ENCODE data around the gene NRGN.

Gene NRGN

DNA sequence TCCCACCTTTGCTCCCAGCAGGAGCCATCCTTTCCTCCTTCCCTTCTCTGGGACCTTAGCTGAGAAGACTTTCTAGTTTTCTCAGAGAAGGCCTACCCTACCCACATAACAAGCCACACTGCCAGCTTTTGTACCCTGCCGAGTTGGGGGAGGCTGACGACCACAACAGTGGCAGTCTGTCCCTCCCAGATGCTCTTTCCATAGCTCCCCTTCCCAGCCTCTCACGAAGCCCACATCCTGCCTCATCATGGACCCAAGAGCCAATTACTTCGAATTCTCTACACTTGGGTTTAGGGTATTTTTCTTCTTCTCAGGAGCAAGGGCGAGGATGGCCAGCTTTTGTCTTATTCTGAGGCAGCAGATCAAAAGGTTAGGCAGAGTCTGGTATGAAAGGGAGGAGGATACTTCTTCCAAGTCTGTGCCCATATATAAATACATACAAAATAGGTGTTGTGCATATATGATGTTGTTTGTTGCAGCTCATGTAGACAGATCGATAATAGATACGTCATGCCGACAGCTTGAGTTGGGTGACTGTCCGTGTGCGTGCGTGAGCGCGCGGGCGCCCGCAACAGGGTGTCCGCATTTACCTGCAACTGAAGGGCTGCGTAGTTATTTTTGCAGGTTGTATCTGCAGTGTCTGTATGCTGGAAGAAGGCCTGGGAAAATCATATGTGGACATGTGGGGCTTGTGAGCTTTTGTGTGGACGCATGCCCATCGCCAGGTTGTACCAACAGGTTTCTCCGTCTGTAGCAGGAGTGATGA is 846 bp upstream of the NRGN start:
- peak overlapping the region; percentile 61 for H3K4me3 ChIP-seq (ENCODE audit: low read depth, low read length)

DNA sequence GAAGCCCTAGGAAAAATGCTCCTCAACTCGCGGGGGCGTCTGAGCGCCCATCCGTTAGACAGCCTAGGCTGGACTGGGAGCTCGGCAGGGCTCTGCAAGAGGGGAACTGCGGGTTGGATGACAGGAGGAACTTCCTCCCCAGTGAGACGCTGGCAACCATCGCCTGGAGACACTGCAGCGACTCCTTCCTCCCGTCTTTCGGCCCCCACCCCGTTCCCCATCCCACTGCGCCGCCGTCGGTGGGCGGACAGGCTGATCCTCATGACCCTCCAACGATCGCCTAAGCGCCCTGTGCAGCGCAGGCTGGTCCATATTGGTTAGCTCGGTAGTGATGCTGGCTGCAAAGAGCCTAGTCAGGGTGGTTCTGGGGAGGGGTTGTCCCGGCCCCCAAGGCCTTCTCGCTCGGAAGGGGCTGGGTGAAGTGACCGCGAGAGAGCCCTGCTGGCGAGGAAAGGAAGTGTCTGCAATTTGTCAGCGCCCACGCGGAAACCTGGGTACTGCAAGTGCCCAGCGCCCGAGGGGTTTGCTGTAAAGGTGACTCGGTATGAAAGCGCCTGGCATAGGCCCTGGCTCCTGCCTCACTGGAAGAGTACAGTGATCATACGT is 638 bp downstream of the NRGN start:
- peak overlapping the region; percentile 61 for H3K4me3 ChIP-seq (ENCODE audit: low read depth, low read length)

DNA sequence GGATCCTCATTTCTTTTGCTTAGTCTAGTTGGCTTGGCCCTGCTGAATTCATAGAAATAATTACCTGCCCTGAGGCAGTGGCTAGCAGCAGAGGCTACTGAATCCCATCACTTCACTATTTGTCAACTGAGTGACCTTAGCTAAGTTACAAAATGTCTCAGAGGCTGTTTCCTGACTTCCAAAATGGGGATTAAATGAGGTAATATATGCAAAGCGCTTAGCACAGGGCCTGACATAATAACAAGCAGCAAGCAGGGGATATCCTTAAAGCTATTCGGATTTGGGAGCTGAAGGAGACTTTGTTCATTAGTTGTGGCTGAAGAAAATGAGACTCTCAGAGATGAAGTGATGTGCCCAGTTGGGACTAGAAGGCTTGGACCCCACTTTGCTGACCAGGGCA is 2.8 kb downstream of the NRGN start:
- no peak overlapping the region for H3K4me3 ChIP-seq (ENCODE audit: low read depth, low read length)

DNA sequence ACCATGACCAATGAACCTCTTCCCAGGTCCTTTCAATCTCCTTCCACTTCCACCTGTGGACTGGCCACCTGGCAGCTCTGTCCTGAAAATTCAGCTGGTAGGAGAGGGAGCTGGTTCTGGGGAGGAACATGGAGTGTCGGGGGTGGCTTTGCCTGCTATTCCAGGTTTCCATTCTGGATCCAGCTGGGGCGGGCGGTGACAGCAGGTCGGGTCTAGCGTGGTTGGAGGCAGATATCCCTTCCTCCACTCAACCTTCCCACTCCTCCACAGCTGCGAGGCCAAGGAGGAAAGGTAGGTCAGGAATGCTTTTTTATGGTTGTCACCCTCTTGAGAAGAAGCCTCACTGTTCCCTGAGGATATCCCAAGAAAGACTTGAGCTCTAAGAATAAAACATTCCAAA is 3.3 kb downstream of the NRGN start:
- H3K4me3 ChIP-seq (ENCODE audit: low read depth, low read length) = no peak overlapping the region

DNA sequence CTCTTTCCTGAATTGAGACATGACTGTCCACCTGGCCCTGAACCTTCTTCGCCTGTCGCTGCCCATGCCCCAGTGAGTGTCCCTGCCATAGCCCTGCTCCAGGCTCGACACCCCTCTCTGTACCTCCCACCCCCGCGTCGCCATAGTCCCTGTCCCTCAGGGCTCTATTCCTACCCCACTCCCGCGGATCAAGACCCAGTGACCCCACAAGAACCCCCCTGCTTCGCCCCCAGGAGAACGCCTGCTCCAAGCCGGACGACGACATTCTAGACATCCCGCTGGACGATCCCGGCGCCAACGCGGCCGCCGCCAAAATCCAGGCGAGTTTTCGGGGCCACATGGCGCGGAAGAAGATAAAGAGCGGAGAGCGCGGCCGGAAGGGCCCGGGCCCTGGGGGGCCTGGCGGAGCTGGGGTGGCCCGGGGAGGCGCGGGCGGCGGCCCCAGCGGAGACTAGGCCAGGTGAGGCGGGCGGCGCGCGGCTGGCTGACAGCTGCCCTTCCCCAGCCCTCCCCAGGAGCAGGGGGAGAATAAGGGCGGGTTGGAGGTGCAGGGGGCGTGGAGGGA is 5.6 kb downstream of the NRGN start:
- peak overlapping the region; percentile 87 for H3K4me3 ChIP-seq (ENCODE audit: low read depth, low read length)

DNA sequence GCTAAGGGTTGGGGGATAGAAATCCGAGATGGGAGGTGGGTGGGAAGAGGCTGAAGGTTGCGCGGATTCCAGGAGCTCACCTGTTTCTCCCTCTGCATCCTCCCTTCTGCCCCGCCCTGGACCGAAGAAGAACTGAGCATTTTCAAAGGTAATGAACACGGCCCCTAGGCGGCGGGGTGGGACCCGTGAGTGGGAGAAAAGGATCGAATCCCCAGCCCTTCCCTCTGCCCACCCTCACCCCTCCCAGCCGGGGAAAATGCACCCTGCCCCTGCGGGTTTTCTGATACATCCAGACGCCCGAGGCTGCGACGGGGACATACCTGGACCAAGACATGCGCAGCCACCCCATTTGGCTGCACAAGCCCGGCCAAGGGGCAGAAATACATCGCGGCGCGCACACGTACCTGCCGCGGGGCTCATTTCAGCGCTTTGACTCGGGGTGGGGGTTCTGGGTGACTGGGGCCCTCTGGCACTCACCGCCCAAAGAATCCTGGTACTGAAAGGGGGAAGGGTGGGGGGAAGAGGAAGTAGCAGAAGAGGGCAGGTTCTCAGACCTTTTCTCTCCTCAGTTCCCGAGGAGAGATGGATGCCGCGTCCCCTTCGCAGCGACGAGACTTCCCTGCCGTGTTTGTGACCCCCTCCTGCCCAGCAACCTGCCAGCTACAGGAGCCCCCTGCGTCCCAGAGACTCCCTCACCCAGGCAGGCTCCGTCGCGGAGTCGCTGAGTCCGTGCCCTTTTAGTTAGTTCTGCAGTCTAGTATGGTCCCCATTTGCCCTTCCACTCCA is 6.3 kb downstream of the NRGN start:
- peak overlapping the region; percentile 87 for H3K4me3 ChIP-seq (ENCODE audit: low read depth, low read length)

DNA sequence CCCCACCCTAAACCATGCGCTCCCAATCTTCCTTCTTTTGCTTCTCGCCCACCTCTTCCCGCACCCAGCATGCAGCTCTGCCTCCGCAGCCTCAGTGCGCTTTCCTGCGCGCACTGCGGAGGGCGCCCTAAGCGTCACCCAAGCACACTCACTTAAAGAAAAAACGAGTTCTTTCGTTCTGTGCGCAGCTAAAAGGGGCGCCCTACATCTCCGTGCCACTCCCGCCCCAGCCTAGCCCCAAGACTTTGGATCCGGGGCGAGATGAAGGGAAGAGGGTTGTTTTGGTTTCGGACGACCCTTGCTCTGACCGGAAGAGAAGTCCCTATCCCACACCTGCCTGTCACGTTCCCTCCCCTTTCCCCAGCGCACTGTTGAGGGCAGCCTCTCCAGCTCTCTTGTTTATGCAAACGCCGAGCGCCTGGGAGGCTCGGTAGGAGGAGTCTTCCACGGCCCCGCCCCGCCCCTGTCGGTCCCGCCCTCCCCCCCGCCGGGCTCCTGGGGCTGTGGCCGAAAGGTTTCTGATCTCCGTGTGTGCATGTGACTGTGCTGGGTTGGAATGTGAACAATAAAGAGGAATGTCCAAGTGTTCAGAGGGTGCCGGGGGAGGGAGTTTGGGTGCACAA is 7.0 kb downstream of the NRGN start:
- H3K4me3 ChIP-seq (ENCODE audit: low read depth, low read length) = peak overlapping the region; percentile 87

DNA sequence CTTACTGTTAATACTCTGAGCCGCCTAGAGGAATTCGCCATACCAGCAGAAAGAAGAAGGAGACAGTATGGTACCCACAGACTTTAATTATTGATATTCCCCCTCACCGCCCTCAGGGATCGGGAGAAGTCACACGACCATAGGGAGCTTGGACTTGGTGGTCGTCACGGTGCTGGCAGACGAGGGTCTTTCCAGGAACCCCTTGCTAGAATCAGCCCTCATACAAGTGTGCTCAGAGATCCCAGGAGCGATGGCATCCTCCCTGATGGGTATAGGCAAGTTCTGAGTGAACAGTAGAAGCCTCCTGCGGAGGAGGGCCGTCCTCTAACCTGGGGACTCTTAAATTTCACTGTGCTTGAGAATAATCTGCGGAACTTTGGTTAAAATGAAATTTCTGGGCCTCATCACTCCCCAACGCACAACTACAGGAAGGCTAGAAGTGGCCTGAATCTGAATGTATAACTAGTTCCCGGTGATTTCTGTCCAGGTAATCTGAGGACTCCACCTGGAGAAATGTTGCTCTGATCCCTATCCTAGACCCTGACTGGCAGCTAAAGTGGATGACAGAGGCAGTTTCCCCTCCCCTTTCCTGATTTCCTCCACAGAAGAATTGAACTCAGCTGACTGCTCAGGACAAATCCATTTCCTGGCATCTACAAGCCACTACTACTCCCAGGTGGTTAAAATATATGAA is 7.8 kb downstream of the NRGN start:
- H3K4me3 ChIP-seq (ENCODE audit: low read depth, low read length) = peak overlapping the region; percentile 9

DNA sequence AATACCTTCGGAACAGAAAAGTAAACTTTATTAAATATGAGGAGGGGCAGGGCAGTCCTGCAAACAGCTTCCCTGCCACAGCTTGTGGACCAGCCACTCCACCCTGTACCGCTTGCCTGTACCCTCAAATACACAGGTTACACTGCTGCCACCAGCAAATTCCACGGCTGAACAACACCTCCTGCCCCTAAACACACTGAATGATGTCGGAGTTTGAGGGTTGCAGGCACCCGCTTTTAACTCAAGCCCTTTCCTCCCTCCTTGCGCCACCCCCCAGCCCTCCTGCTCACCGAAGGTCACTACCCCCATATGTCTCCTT is 8.3 kb downstream of the NRGN start:
- H3K4me3 ChIP-seq (ENCODE audit: low read depth, low read length) = no peak overlapping the region

DNA sequence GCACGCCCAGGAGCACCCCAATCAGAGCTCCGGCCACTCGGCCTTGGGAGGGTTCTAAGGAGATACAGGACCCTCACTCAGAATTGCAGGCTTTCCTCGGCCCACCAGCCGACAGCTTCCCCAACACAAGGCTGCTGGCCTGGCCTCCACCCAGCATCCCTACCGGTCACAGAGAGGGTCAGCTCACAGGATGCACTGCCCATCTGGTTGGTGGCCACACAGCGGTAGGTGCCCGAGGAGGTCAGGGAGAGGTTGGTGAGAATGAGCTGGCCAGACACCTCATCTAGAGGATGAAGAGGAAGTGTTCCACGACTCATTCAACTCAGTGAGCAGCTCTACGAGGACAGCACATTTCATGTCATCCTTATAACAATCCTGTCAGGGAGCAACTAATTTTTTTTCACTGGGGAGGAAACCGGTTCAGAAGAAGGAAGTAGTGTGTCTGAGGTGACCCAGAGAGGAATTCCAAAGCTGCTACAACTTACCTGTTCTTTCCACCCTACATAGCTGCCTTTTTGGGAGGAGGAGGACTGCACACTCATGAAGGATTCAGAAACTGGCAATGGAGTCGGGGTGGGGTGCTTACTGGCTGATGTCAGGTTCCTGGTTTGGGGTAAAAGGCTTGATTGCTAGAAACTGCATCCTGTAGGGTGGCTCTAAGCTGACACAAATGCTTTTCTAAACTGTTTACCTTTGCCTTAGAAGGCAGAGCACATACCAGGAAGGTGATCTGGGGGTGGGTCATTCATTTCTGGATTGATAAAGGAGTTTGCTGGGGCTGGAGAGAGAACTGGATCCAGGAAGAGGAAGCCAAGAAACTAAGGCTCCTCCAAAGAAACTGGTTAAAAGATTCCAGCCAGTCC is 9.0 kb downstream of the NRGN start:
- no peak overlapping the region for H3K4me3 ChIP-seq (ENCODE audit: low read depth, low read length)

DNA sequence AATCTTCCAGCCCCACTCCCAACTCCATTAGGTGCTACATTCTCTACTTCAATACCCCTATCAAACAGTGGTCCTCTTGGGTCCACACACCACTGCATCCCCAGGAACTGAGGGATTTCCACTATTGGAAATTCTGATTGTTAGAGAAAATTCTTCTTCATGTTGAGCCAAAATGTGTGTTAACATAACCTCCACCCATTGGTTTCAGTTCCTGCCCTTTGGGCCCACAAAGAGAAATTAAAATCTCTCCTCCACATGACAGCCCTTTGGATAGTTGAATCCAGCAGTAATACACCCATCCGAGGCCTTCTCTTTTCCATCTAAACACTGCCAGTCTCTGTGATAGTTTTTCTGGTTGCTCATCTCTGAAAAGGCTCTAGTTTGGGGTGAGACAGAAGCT is 10.2 kb downstream of the NRGN start:
- H3K4me3 ChIP-seq (ENCODE audit: low read depth, low read length) = no peak overlapping the region

DNA sequence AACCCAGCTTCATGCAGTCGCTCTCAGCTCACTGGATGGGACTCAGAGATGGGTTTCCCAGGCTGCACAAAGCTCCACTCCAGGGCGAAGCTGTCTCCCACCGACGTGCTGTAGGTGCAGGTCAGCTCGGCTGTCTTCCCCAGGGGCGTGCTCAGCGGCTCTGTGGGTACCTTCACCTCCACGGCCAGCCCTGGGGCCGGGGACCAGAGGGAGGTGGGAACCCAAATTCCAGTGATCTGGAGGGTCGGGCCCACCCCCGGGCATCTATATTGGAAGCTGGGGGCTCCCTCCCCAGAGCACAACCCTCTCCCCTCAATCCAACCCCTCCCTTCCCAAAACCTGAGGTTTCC is 11.6 kb downstream of the NRGN start:
- H3K4me3 ChIP-seq (ENCODE audit: low read depth, low read length) = peak overlapping the region; percentile 29

DNA sequence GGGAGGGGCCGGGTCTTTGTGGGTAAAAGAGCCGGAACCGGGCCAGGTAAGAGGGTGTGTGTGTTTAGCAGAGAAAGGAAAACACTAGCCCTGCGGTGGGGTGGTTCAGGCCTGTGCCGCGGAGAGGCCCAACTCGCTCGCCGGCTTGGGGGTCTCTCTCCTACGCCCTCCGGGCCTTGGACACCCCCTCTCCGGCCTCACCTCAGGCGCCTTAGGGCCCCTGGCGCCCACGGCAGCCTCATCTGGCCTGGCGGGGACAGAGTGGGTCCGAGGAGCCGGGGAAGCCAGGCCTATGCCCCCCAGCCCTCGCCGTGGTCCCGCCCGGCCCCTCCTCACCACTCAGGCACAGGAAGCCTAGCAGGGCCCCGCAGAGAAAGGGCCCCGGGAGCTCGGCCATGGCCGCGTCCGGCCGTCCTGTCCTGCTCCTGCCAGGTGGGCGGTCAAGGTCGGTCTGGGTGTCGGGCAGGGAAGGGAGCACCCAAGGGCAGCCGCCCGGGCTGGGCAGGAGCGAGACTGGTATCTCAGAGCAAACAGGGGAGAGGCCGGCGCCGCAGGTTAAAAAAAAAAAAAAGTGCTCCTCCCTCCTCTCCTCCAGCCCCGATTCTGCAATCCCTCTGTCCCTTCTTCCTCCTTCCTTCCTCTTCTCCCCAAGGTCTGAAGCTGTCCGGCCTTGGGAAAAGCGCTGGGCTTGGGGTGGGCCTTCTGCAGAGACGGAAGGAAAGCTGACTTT is 12.2 kb downstream of the NRGN start, which contains the start of gene VSIG2:
Gene VSIG2 (minus strand): TSS at position 515 of the 730 bp plus-strand sequence. CDS start 118 bp downstream, at position 397.
- H3K4me3 ChIP-seq (ENCODE audit: low read depth, low read length) = peak within 1 kb of the TSS; percentile 29

DNA sequence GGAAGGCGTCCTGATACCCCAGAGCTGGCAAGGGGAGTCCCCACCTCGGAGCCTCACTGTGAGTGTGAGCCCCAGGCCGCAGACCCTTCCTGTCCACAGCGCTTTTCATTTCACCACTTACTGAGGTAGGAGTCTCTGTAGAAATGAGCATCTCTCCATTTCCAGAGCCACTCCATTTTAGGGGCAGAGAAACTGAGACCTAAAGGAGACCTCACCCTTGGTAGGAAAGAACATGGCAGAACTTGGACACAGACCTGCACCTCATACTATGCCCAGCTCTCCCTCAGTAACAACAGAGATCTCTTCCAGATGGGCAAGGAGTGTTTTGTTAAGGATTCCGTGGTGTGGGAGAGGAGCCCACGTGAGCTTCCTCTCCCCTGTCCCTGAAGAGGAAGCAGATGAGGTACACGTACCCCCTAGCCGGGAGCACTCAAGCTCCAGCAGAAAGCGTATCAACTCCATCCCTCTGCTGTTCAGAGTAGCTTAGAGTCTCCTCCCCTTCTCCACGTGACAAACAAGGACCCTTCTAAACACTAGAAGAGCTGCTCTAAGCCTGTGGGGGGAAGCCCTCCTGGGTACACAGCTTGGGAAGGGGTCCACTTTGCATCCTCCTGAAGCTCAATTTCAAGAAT is 12.8 kb downstream of the NRGN start:
- peak overlapping the region; percentile 29 for H3K4me3 ChIP-seq (ENCODE audit: low read depth, low read length)

DNA sequence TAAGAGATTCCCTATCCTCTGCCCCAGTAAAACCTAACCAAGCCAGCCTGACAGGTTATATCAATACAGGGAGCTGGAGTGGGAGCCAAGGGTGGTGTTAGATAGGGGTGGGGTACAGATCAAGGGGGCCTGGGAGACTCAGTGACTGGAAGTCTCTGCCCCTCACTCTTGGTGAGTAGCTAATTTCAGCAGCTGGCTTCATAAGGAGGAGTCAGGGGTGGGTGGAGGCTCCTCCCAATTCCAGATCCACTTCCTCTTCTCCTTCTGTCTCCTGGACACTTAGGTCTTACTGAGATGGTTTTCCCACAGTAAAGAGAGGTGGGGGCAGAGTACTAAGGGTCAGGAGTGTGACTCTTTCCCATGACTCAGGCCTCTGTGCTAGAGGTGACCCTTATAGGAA is 13.5 kb downstream of the NRGN start:
- H3K4me3 ChIP-seq (ENCODE audit: low read depth, low read length) = no peak overlapping the region

DNA sequence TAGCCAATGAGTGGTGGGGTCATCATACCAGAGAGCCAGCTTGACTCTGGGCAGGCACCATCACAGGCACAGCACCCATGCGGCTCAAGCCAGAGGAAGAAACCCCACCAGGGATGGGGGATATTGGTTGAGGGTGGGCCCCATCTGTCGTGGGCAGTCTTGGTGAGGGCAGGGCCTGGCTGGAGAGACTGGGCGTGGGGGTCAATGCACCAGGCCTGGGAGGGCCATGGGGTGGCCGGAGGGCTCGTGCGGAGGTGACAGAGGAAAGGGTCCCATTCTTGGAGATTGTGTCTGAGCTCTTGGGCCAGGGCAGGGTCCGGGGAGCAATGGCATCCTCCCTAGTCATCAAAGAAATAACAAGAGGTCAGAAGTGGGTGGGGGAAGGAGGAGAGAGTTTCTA is 13.9 kb downstream of the NRGN start:
- no peak overlapping the region for H3K4me3 ChIP-seq (ENCODE audit: low read depth, low read length)

DNA sequence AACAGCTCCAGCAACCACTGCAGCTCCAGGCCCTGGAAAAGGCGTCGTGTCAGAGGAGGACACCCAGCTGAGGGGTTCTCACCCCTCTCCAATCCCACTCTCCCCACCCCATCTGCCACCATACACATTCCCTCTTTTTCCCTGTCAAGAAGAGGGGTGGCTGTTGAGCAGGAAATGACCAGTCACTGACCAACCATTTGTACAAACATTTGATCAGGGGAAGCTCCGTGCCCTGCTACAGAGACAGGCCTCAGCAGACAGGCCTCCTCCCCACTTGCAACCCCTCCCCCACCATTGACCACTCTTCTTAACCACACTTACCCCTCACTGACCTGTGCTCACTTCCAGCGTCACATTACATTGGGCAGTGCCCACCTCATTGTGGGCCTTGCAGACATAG is 14.6 kb downstream of the NRGN start:
- H3K4me3 ChIP-seq (ENCODE audit: low read depth, low read length) = no peak overlapping the region

DNA sequence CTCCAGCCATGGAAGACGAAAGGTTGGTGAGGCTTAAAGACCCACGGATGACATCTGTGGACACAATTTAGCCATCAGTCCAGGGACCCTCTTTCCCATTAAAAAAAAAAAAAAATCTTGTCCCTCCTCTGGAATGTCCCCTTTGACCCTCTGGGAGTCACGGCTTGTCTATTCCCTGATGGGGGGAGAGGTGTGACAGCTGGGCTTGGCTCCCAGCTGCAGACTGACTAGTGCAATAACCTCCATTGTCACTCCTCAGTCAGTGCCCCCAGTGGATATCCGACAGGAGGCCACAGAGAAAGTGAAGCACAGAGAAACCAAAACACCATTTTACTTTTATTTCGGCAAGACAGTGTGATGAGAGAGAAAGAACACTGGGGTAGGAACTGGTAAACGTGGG is 15.0 kb downstream of the NRGN start:
- H3K4me3 ChIP-seq (ENCODE audit: low read depth, low read length) = no peak overlapping the region

All from iPS-11a (cell line).